B cell (primary cell): ENCODE data around the gene TRPC4AP. TPM values are rescaled to one million over a fixed set of nuclear protein-coding genes. Genes with fewer than 3 reads are reported as not detected.

ENCODE experiments used
- ATAC-seq: fragments of 200-7000 bp; cut with Tn5 transposase; one replicate; pipeline ENCODE4 v1.10.0; 2021; ENCODE audit warnings: low read depth, mild to moderate bottlenecking, moderate number of reproducible peaks, moderate library complexity
- CTCF ChIA-PET: fragments of 350-600 bp; sonication (Branson Sonifier 250); formaldehyde crosslinking; loops from one replicate; lab custom pipeline; 2021; ENCODE audit warnings: antibody characterized with exemption, inconsistent platforms; lab: Charles Lee
- POLR2A ChIA-PET: fragments of 350-600 bp; sonication (Branson Sonifier 250); formaldehyde crosslinking; loops from one replicate; lab custom pipeline; 2021; ENCODE audit warnings: antibody characterized with exemption; lab: Charles Lee
- DNase-seq: peaks from one replicate; pipeline ENCODE4 v3.0.0; 2013
- H2AFZ ChIP-seq: 2 replicates; pipeline ENCODE4 v1.6.1; 2012; ENCODE audit warnings: mild to moderate bottlenecking, low read depth, low read length; ENCODE audit not compliant: insufficient read depth, poor library complexity, severe bottlenecking
- H3K27ac ChIP-seq, 2 donors: 1 replicate in 1 of 2; 2 replicates in 1 of 2; pipeline ENCODE4 v1.5.1; 2012 to 2013; ENCODE audit warnings: low read length in 2 of 2, mild to moderate bottlenecking in 2 of 2, moderate library complexity in 1 of 2
- H3K27me3 ChIP-seq, 4 experiments: fragments of 200-600 bp in 1 of 4; sonication (generic) in 1 of 4; replicated peaks in 1 of 4; 1 replicate in 2 of 4; 2 replicates in 2 of 4; pipeline versions ENCODE4 v1.6.1 to v1.7.0; 2013 to 2016; ENCODE audit warnings: low read length in 3 of 4, mild to moderate bottlenecking in 2 of 4, mixed read lengths in 1 of 4, moderate library complexity in 1 of 4; ENCODE audit not compliant: insufficient read depth in 4 of 4, control insufficient read depth in 3 of 4; ENCODE audit errors: control extremely low read depth in 1 of 4
- H3K36me3 ChIP-seq, 2 experiments: replicated peaks in 1 of 2; 1 replicate in 1 of 2; 2 replicates in 1 of 2; pipeline versions ENCODE4 v1.6.1 to v1.7.1; 2013; ENCODE audit warnings: low read length in 1 of 2; ENCODE audit not compliant: insufficient read depth in 2 of 2, control insufficient read depth in 1 of 2; ENCODE audit errors: control extremely low read depth in 1 of 2, extremely low read depth in 1 of 2
- H3K4me1 ChIP-seq, 2 donors: fragments of 200-600 bp in 1 of 2; sonication (generic) in 1 of 2; 1 replicate in 1 of 2; 2 replicates in 1 of 2; pipeline versions ENCODE4 v1.5.1 to v1.6.1; 2013 to 2017; ENCODE audit warnings: low read length in 2 of 2; ENCODE audit not compliant: control insufficient read depth in 2 of 2, insufficient read depth in 2 of 2
- H3K4me2 ChIP-seq: replicated peaks from 2 replicates; pipeline ENCODE3; 2012; ENCODE audit warnings: mild to moderate bottlenecking, low read depth, low read length; ENCODE audit not compliant: poor library complexity, severe bottlenecking
- H3K4me3 ChIP-seq, 5 experiments: fragments of 200-600 bp in 1 of 5; sonication (generic) in 1 of 5; 1 replicate in 3 of 5; 2 replicates in 2 of 5; pipeline versions ENCODE4 v1.5.1 to v1.7.0; 2011 to 2016; ENCODE audit warnings: low read length in 4 of 5, mild to moderate bottlenecking in 4 of 5, low read depth in 2 of 5, control low read depth in 1 of 5, moderate library complexity in 1 of 5; ENCODE audit not compliant: insufficient read depth in 1 of 5; ENCODE audit errors: control extremely low read depth in 1 of 5, extremely low read depth in 1 of 5
- H3K79me2 ChIP-seq: fragments of 200-600 bp; sonication (generic); one replicate; pipeline ENCODE4 v1.6.0; 2016; ENCODE audit warnings: low read length; ENCODE audit not compliant: control insufficient read depth, insufficient read depth
- H3K9ac ChIP-seq: fragments of 200-600 bp; sonication (generic); 2 replicates; pipeline ENCODE4 v1.6.1; 2017; ENCODE audit warnings: mild to moderate bottlenecking, low read length, moderate library complexity
- H3K9me3 ChIP-seq, 3 donors: one replicate each; pipeline versions ENCODE4 v1.6.1 to v1.7.1; 2013; ENCODE audit warnings: low read length in 2 of 3; ENCODE audit not compliant: control insufficient read depth in 2 of 3, insufficient read depth in 1 of 3; ENCODE audit errors: control extremely low read depth in 1 of 3
- H4K20me1 ChIP-seq: 2 replicates; pipeline ENCODE4 v1.6.0; 2012; ENCODE audit warnings: mild to moderate bottlenecking, low read length; ENCODE audit not compliant: insufficient read depth, control insufficient read depth, poor library complexity, severe bottlenecking
- H3K27ac Mint-ChIP-seq: one replicate; pipeline ENCODE4 v1.8.0; 2021; ENCODE audit warnings: mixed read lengths
- H3K27me3 Mint-ChIP-seq: one replicate; pipeline ENCODE4 v1.8.0; 2021; ENCODE audit warnings: mixed read lengths
- H3K4me1 Mint-ChIP-seq: one replicate; pipeline ENCODE4 v1.8.0; 2021; ENCODE audit warnings: mixed read lengths
- H3K4me3 Mint-ChIP-seq: one replicate; pipeline ENCODE4 v1.8.0; 2021; ENCODE audit warnings: mixed read lengths
- H3K9me3 Mint-ChIP-seq: one replicate; pipeline ENCODE4 v1.8.0; 2022; ENCODE audit warnings: mixed read lengths; ENCODE audit not compliant: insufficient read depth
- EZH2 ChIP-seq: IDR thresholded peaks from 2 replicates; pipeline ENCODE4 v1.6.1; 2012; ENCODE audit warnings: borderline replicate concordance, low read depth, mild to moderate bottlenecking, moderate library complexity, low read length; ENCODE audit not compliant: insufficient read depth, poor library complexity, severe bottlenecking
- WGBS: methylation state at CpG from one replicate; pipeline ENCODE4 v1.1.5; 2013; ENCODE audit warnings: missing lambda C conversion rate; ENCODE audit not compliant: insufficient coverage; 5-methylcytosine and 5-hydroxymethylcytosine counted together
- intact Hi-C: fragments of 100-400 bp; cut with micrococcal nuclease; formaldehyde crosslinking; loops from one replicate; pipeline ENCODE4 v1.10.0; 2022
- polyA plus RNA-seq: library from polyadenylated mRNA; depleted of rRNA; stranded (reverse); fragments of >200 nt; gene quantifications from 2 replicates; pipeline ENCODE4 v1.2.3, GENCODE V29; 2012
- total RNA-seq, 2 donors: library from RNA; stranded (reverse); fragments of 120-200 nt in 1 of 2; gene quantifications; 1 replicate in 1 of 2; 2 replicates in 1 of 2; pipeline versions ENCODE4 v1.2.3 to v1.2.4, GENCODE V29; 2013 to 2022
- TF ChIP-seq, protein P1 (sequence below): fragments of 200-600 bp; IDR thresholded peaks from one replicate; pipeline ENCODE4 v1.8.0; 2022; ENCODE audit warnings: antibody characterized with exemption, mild to moderate bottlenecking

TRPC4AP gene
- total and polyA plus RNA-seq, 2 donors (not counting 1 experiment from before 2014, with no cell fraction given), result 62.5 to 73.2 TPM

DNA sequence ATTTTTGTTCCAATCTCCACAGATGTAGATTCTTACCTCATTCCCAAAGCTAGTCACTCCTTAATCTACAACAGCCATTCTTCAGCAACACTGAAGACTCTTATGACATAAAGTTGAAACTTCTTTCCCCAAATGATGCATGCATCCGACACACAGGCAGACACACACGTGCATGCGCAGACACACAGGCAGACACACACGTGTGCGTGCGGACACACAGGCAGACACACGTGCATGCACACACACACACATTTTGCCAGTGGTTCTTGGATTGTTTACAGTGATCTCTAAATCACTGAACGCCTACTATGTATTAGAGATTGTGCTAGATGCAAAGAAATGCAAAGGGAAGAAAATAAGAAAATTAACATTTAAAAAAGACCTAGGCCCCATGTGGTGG, 9.0 kb upstream of the TRPC4AP start:
- Mint-ChIP-seq H3K27ac (no peak overlapping the region), H3K4me1 (no peaks in the 10 kb centered on the region), H3K4me3 (no peak overlapping the region), H3K27me3 (peaks cover 7% of the 10 kb centered on the region), H3K9me3 (no peaks in the 10 kb centered on the region)
- TF ChIP-seq EZH2, result no peak
- WGBS, result 100% methylated on average over 3 of the region's 8 CpGs
- no peaks in the 10 kb centered on the region for H3K4me1 ChIP-seq
- H3K9me3 ChIP-seq, result no peaks in the 10 kb centered on the region
- POLR2A ChIA-PET, result no interaction called here
- no peaks in the 10 kb centered on the region for H3K36me3 ChIP-seq
- H3K79me2 ChIP-seq, result no peaks in the 10 kb centered on the region
- CTCF ChIA-PET, result no interaction called here
- H3K27me3 ChIP-seq, result no peaks in the 10 kb centered on the region
- H3K4me2 ChIP-seq, result no peak overlapping the region
- ATAC-seq (no peak), DNase-seq (no peak)
- no peaks in the 10 kb centered on the region for H4K20me1 ChIP-seq
- no peak overlapping the region for H3K9ac ChIP-seq
- intact Hi-C loops, result no loop called here
- no peak overlapping the region for H3K4me3 ChIP-seq
- H2AFZ ChIP-seq, result no peak overlapping the region
- no peak overlapping the region for H3K27ac ChIP-seq

DNA sequence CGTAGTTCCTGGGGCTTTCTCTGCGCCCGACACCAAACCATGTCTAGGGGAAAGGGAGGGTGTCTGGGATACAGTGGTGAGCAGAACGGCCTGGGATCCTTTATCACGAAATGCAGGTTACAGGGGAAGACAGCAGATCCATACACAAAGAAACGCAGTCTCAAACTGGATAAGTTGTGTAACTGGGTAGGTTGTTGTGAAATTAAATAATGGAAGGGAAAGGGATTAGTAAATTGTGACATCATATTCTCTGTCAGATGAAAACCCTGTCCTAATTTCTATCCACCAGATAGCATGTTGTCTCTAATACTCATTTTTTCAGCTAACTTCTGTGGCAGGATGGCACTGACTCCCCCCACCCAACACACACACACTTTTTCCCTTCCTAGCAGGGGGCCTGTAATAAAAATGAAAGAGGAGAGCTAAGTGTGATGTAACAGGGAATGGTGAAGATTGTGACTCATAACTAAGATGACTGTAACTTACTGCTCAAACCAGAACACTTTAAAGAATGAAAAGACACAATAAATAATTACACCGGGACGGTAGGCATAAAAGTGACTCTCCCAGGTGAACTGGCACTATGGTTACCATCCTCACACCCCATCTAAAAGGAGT, 769 bp upstream of the TRPC4AP start:
- Histone ChIP-seq H2AFZ (peak overlapping the region; percentile 96), H3K4me3 (peak overlapping the region in 4 of 5 experiments; percentile 77 to 98 (median 87)), H3K4me2 (peak overlapping the region; percentile 84), H3K79me2 (peaks cover 53% of the 10 kb centered on the region), H3K27ac (peak overlapping the region; percentile 58 to 89), H3K27me3 (no peaks in the 10 kb centered on the region), H3K9ac (peak overlapping the region; percentile 96), H4K20me1 (peaks cover 1% of the 10 kb centered on the region), H3K36me3 (no peaks in the 10 kb centered on the region), H3K9me3 (no peaks in the 10 kb centered on the region), H3K4me1 (peaks cover 16 to 22% of the 10 kb centered on the region in 2 donors)
- no peaks in the 10 kb centered on the region for H3K27me3 Mint-ChIP-seq
- intact Hi-C loops, result no loop called here
- H3K9me3 Mint-ChIP-seq, result no peaks in the 10 kb centered on the region
- ChIA-PET POLR2A (interaction anchor here (2.0 kb wide), 1 partner anchor 191 kb away, joined by 4 read pairs; the partner anchor contains the start of gene EIF6), CTCF (interaction anchor here (0.6 to 5.4 kb wide), 4 partner anchors 115 to 1912 kb away, joined by 3 to 95 read pairs (median 4); partner anchors contain the start of gene MMP24)
- H3K4me3 Mint-ChIP-seq, result peak overlapping the region; percentile 97
- peaks cover 40% of the 10 kb centered on the region for H3K4me1 Mint-ChIP-seq
- TF ChIP-seq, protein P1, sequence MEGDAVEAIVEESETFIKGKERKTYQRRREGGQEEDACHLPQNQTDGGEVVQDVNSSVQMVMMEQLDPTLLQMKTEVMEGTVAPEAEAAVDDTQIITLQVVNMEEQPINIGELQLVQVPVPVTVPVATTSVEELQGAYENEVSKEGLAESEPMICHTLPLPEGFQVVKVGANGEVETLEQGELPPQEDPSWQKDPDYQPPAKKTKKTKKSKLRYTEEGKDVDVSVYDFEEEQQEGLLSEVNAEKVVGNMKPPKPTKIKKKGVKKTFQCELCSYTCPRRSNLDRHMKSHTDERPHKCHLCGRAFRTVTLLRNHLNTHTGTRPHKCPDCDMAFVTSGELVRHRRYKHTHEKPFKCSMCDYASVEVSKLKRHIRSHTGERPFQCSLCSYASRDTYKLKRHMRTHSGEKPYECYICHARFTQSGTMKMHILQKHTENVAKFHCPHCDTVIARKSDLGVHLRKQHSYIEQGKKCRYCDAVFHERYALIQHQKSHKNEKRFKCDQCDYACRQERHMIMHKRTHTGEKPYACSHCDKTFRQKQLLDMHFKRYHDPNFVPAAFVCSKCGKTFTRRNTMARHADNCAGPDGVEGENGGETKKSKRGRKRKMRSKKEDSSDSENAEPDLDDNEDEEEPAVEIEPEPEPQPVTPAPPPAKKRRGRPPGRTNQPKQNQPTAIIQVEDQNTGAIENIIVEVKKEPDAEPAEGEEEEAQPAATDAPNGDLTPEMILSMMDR, result no peak
- TF ChIP-seq EZH2, result no peak
- 90% methylated on average over 6 of the region's 8 CpGs for WGBS
- no peak for ATAC-seq
- DNase-seq, result no peak
- peak overlapping the region; percentile 95 for H3K27ac Mint-ChIP-seq
